HepG2 (cell line): ENCODE data around the gene HOXD4. TPM values are rescaled to one million over a fixed set of nuclear protein-coding genes. Genes with fewer than 3 reads are reported as not detected.
A peak's percentile ranks its signal among the peaks of the same experiment; 100 is the strongest.

Source experiments
- ATAC-seq: fragments of 200-7000 bp; cut with Tn5 transposase; 3 replicates; pipeline ENCODE4 v1.9.1; 2020; ENCODE audit warnings: mild to moderate bottlenecking, moderate library complexity
- BruUV-seq: library from RNA; stranded (reverse); fragments of 400-500 nt; replicated peaks from 2 replicates; lab custom pipeline; 2021; lab: Mats Ljungman, UMichigan
- CTCF ChIA-PET: fragments of 300-600 bp; formaldehyde crosslinking; extraction: SDS; loops from one replicate; lab custom pipeline; 2021; ENCODE audit warnings: low total read pairs, inconsistent platforms, low intra/inter-chr PET ratio; lab: Yijun Ruan, JAX
- POLR2A ChIA-PET: fragments of 350-600 bp; sonication (Branson Sonifier 250); formaldehyde crosslinking; loops from one replicate; lab custom pipeline; 2020; ENCODE audit warnings: antibody characterized with exemption, inconsistent platforms; lab: Yijun Ruan, JAX
- DNase-seq: peaks from one replicate; pipeline ENCODE4 v3.0.0-alpha.2; 2015; ENCODE audit warnings: low spot score
- FAIRE-seq: peaks from 3 replicates; lab custom pipeline; 2011; peaks lifted over from hg19 to GRCh38; lab: Jason Lieb, UNC
- H2AFZ ChIP-seq: one replicate; pipeline ENCODE4 v1.6.1; 2011; ENCODE audit warnings: low read length, inconsistent platforms
- H3K27ac ChIP-seq: fragments of 300-600 bp; 3 replicates; pipeline ENCODE4 v1.8.0; 2011; ENCODE audit warnings: mixed run types, mild to moderate bottlenecking, mixed read lengths, low read length, inconsistent platforms; ENCODE audit not compliant: insufficient read depth; ENCODE audit errors: extremely low read length
- H3K27me3 ChIP-seq, 2 experiments: fragments of 200-600 bp in 1 of 2; 2 replicates in 1 of 2; 3 replicates in 1 of 2; pipeline versions ENCODE4 v1.6.0 to v1.8.0; 2011; ENCODE audit warnings: low read length in 2 of 2, mild to moderate bottlenecking in 2 of 2, moderate library complexity in 2 of 2, inconsistent platforms in 1 of 2; ENCODE audit not compliant: insufficient read depth in 2 of 2, control insufficient read depth in 1 of 2
- H3K36me3 ChIP-seq, 2 experiments: fragments of 200-600 bp in 1 of 2; replicated peaks in 1 of 2; 2 replicates in 1 of 2; 3 replicates in 1 of 2; pipeline versions ENCODE4 v1.5.1 to v1.8.0; 2011; ENCODE audit warnings: low read length in 2 of 2, inconsistent platforms in 1 of 2; ENCODE audit not compliant: insufficient read depth in 2 of 2, control insufficient read depth in 1 of 2
- H3K4me1 ChIP-seq: 2 replicates; pipeline ENCODE4 v1.5.1; 2012; ENCODE audit warnings: low read length, inconsistent platforms; ENCODE audit not compliant: insufficient read depth
- H3K4me2 ChIP-seq: 2 replicates; pipeline ENCODE4 v1.6.0; 2011; ENCODE audit warnings: low read depth, low read length, inconsistent platforms
- H3K4me3 ChIP-seq, 3 experiments: fragments of 200-600 bp in 1 of 3; sonication (generic), shearing (Covaris generic) in 1 of 3; replicated peaks in 1 of 3; 2 replicates each; pipeline ENCODE4 v1.5.1; 2011 to 2016; ENCODE audit warnings: low read length in 3 of 3, inconsistent platforms in 2 of 3, low read depth in 2 of 3, mild to moderate bottlenecking in 2 of 3, control low read depth in 1 of 3, mixed read lengths in 1 of 3; ENCODE audit not compliant: insufficient read depth in 1 of 3
- H3K79me2 ChIP-seq: one replicate; pipeline ENCODE4 v1.6.1; 2011; ENCODE audit warnings: low read length, inconsistent platforms; ENCODE audit not compliant: insufficient read depth
- H3K9ac ChIP-seq: 2 replicates; pipeline ENCODE4 v1.6.0; 2011; ENCODE audit warnings: mild to moderate bottlenecking, low read depth, low read length, inconsistent platforms; ENCODE audit not compliant: insufficient read depth
- H3K9me3 ChIP-seq: 2 replicates; pipeline ENCODE4 v1.5.1; 2012; ENCODE audit warnings: mild to moderate bottlenecking, low read length
- H4K20me1 ChIP-seq: 2 replicates; pipeline ENCODE4 v1.6.0; 2011; ENCODE audit warnings: inconsistent platforms, mild to moderate bottlenecking, low read length, moderate library complexity; ENCODE audit not compliant: insufficient read depth
- HOMEZ ChIP-seq: IDR thresholded peaks from 2 replicates; pipeline ENCODE4 v1.6.1; 2016; ENCODE audit warnings: low read depth
- NR2F1 ChIP-seq, 2 experiments: fragments of 450-650 bp in 1 of 2; formaldehyde crosslinking in 1 of 2; IDR thresholded peaks; 2 replicates each; pipeline versions ENCODE4 v1.5.0 to v1.6.1; 2016 to 2020; ENCODE audit warnings: mild to moderate bottlenecking in 1 of 2, missing compliant biosample characterization in 1 of 2, missing genetic modification reagents in 1 of 2, moderate library complexity in 1 of 2
- SIN3A ChIP-seq: IDR thresholded peaks from 2 replicates; pipeline ENCODE4 v1.6.1; 2011; ENCODE audit warnings: low read depth, mild to moderate bottlenecking, control low read depth, low read length, borderline replicate concordance
- SRSF4 ChIP-seq: fragments of 200-400 bp; formaldehyde crosslinking; IDR thresholded peaks from one replicate; pipeline ENCODE4 v1.6.1; 2018; ENCODE audit warnings: mild to moderate bottlenecking, low read depth, low read length, moderate library complexity; ENCODE audit not compliant: poor library complexity, severe bottlenecking
- ZMAT5 ChIP-seq: sonication (generic); formaldehyde crosslinking; IDR thresholded peaks from 2 replicates; pipeline ENCODE4 v1.5.0; 2020; ENCODE audit warnings: mild to moderate bottlenecking, low read depth, missing genetic modification reagents, borderline replicate concordance
- WGBS: methylation state at CpG from one replicate; pipeline ENCODE4 v1.1.6; 2017; ENCODE audit warnings: low lambda C conversion rate; 5-methylcytosine and 5-hydroxymethylcytosine counted together
- in situ Hi-C: cut with HindIII; loops from 2 replicates; pipeline ENCODE4 v1.10.0; 2017; ENCODE audit warnings: low pct_unique_long_range_greater_than_20kb; ENCODE audit not compliant: extremely low pct_ligation_motif_present
- intact Hi-C: fragments of 100-400 bp; cut with micrococcal nuclease; formaldehyde crosslinking; loops from one replicate; pipeline ENCODE4 v1.10.0; 2022; ENCODE audit not compliant: unreplicated experiment
- polyA plus RNA-seq, 8 experiments: library from polyadenylated mRNA; depleted of rRNA in 3 of 8; stranded (reverse) in 7 of 8; unstranded in 1 of 8; fragments of >200 nt; fragmentation: Illumina TruSeq in 4 of 8; extraction: Trizol in 4 of 8; gene quantifications; 2 replicates each; pipeline versions ENCODE4 v1.2.1 to v1.2.3, GENCODE V29; 2011 to 2016; ENCODE audit warnings: low read depth in 4 of 8, missing spikeins in 1 of 8, mixed read lengths in 1 of 8; ENCODE audit not compliant: insufficient read depth in 1 of 8
- total RNA-seq, 5 experiments: library from RNA; depleted of rRNA; stranded (reverse); fragments of >200 nt; fragmentation: Illumina TruSeq; extraction: Trizol; gene quantifications; 2 replicates each; pipeline ENCODE4 v1.2.3, GENCODE V29; 2016; ENCODE audit warnings: low read depth in 1 of 5

The HOXD4 gene
- total and polyA plus RNA-seq, 2 of the 13 experiments (the other 11 are each of a cell fraction or from before 2014, with no cell fraction given), result not detected

GRCh38 chr2:176110415-176111308 is 40.7 kb upstream of the HOXD4 start:
- Histone ChIP-seq H3K27me3 (peaks cover 20 to 88% of the 10 kb centered on the region in 2 experiments), H3K27ac (no peak overlapping the region), H3K79me2 (no peaks in the 10 kb centered on the region), H3K9ac (no peak overlapping the region), H2AFZ (no peak overlapping the region), H3K4me3 (no peak overlapping the region), H3K4me1 (peaks cover 14% of the 10 kb centered on the region), H3K36me3 (no peaks in the 10 kb centered on the region), H3K4me2 (no peak overlapping the region), H4K20me1 (no peaks in the 10 kb centered on the region), H3K9me3 (no peaks in the 10 kb centered on the region)
- in situ Hi-C loops, result no loop called here
- intact Hi-C loops, result loop anchor here (5.0 kb wide), 2 partner anchors 527 to 1037 kb away; no protein-coding TSS in a partner anchor
- BruUV-seq, result no TSS peak
- ChIA-PET POLR2A (no interaction called here), CTCF (no interaction called here)
- DNase-seq, result no peak
- WGBS, result 39% methylated on average over 7 of the region's 7 CpGs
- ATAC-seq, result no peak
- TF ChIP-seq SRSF4 (no peak), ZMAT5 (CRISPR knock-in tag) (no peak), SIN3A (no peak), NR2F1 (CRISPR knock-in tag; IDR thresholded peaks at IDR 0.05) (0 out of 4 replicates have a peak, but pooled peaks of 1 of the 2 experiments have one; percentile 49), HOMEZ (no peak)
- FAIRE-seq, result no peak
